Endothelial cell (in vitro differentiated cells): Measurements from ENCODE around the gene EPHA4. TPM values are rescaled to one million over a fixed set of nuclear protein-coding genes. Genes with fewer than 3 reads are reported as not detected.
A peak's percentile ranks its signal among the peaks of the same experiment; 100 is the strongest.

Source experiments
- DNase-seq: peaks from one replicate; pipeline ENCODE4 v3.0.0; 2021; ENCODE audit warnings: low spot score
- H3K27ac Mint-ChIP-seq: one replicate; pipeline ENCODE4 v1.8.0; 2021; ENCODE audit warnings: mixed read lengths, inconsistent platforms; ENCODE audit not compliant: unreplicated experiment
- H3K27me3 Mint-ChIP-seq: one replicate; pipeline ENCODE4 v1.8.0; 2021; ENCODE audit warnings: mild to moderate bottlenecking, moderate library complexity, mixed read lengths, inconsistent platforms; ENCODE audit not compliant: unreplicated experiment
- H3K36me3 Mint-ChIP-seq: one replicate; pipeline ENCODE4 v1.8.0; 2021; ENCODE audit warnings: mild to moderate bottlenecking, low read depth, mixed read lengths, inconsistent platforms; ENCODE audit not compliant: unreplicated experiment
- H3K4me1 Mint-ChIP-seq: one replicate; pipeline ENCODE4 v1.8.0; 2021; ENCODE audit warnings: mild to moderate bottlenecking, mixed read lengths, inconsistent platforms; ENCODE audit not compliant: unreplicated experiment
- H3K4me3 Mint-ChIP-seq: one replicate; pipeline ENCODE4 v1.8.0; 2021; ENCODE audit warnings: mild to moderate bottlenecking, mixed read lengths, inconsistent platforms; ENCODE audit not compliant: unreplicated experiment
- H3K9me3 Mint-ChIP-seq: one replicate; pipeline ENCODE4 v1.8.0; 2021; ENCODE audit warnings: mixed read lengths, inconsistent platforms; ENCODE audit not compliant: unreplicated experiment
- CTCF ChIP-seq: fragments of 200-600 bp; sonication (generic); IDR thresholded peaks from one replicate; pipeline ENCODE4 v1.5.0; 2021; ENCODE audit warnings: antibody characterized with exemption; ENCODE audit not compliant: unreplicated experiment
- total RNA-seq: library from RNA; stranded (reverse); fragmentation: NEBNext Ultra II Directional; extraction: Animal tissue kit (Norgen Biotek cat#: 25700); gene quantifications from one replicate; pipeline ENCODE4 v1.2.1, GENCODE V29; 2021; ENCODE audit not compliant: unreplicated experiment

EPHA4 gene
- total RNA-seq, 1 donor from 2014 or later: 62.0 TPM

- H3K9me3 Mint-ChIP-seq: no peaks in the 10 kb centered on the region
- peaks cover 9% of the 10 kb centered on the region for H3K4me1 Mint-ChIP-seq
- no peak for TF ChIP-seq CTCF
- no peak overlapping the region for H3K27ac Mint-ChIP-seq
- no peaks in the 10 kb centered on the region for H3K36me3 Mint-ChIP-seq
- no peaks in the 10 kb centered on the region for H3K27me3 Mint-ChIP-seq
- H3K4me3 Mint-ChIP-seq: no peak overlapping the region
- DNase-seq: no peak
Measured at GRCh38 chr2:221377066-221377465, 195.0 kb downstream of the EPHA4 start.

- H3K9me3 Mint-ChIP-seq: no peaks in the 10 kb centered on the region
- peaks cover 9% of the 10 kb centered on the region for H3K4me1 Mint-ChIP-seq
- H3K27me3 Mint-ChIP-seq: no peaks in the 10 kb centered on the region
- no peak overlapping the region for H3K4me3 Mint-ChIP-seq
- TF ChIP-seq CTCF: no peak
- DNase-seq: no peak
- no peaks in the 10 kb centered on the region for H3K36me3 Mint-ChIP-seq
- no peak overlapping the region for H3K27ac Mint-ChIP-seq
Measured at GRCh38 chr2:221374234-221374633, 197.9 kb downstream of the EPHA4 start.

GRCh38 chr2:221372907-221373306 lies 199.2 kb downstream of the EPHA4 start:
- Mint-ChIP-seq H3K27ac (no peak overlapping the region), H3K4me3 (no peak overlapping the region), H3K4me1 (peaks cover 9% of the 10 kb centered on the region), H3K9me3 (no peaks in the 10 kb centered on the region), H3K27me3 (no peaks in the 10 kb centered on the region), H3K36me3 (no peaks in the 10 kb centered on the region)
- no peak for DNase-seq
- TF ChIP-seq CTCF: no peak

GRCh38 chr2:221372159-221372884 lies 199.8 kb downstream of the EPHA4 start:
- DNase-seq: peak; percentile 14
- H3K27ac Mint-ChIP-seq: no peak overlapping the region
- no peaks in the 10 kb centered on the region for H3K27me3 Mint-ChIP-seq
- H3K9me3 Mint-ChIP-seq: no peaks in the 10 kb centered on the region
- peak; percentile 45 for TF ChIP-seq CTCF
- H3K4me1 Mint-ChIP-seq: peaks cover 9% of the 10 kb centered on the region
- no peak overlapping the region for H3K4me3 Mint-ChIP-seq
- H3K36me3 Mint-ChIP-seq: no peaks in the 10 kb centered on the region

GRCh38 chr2:221371347-221371746 lies 200.8 kb downstream of the EPHA4 start:
- no peak for DNase-seq
- peaks cover 9% of the 10 kb centered on the region for H3K4me1 Mint-ChIP-seq

More at GRCh38 chr2:221371347-221371746, 200.8 kb downstream of the EPHA4 start:
- TF ChIP-seq CTCF: no peak
- Mint-ChIP-seq H3K36me3 (no peaks in the 10 kb centered on the region), H3K27me3 (no peaks in the 10 kb centered on the region), H3K9me3 (no peaks in the 10 kb centered on the region), H3K27ac (no peak overlapping the region), H3K4me3 (no peak overlapping the region)
